Anterior cingulate cortex (tissue), 58 donors: ENCODE data around the gene GPX7.

Source experiments
- DNase-seq, 58 donors: peaks; one replicate each; lab custom pipeline; 2025; lab: John Stamatoyannopoulos, UW

The GPX7 gene

GRCh38 chr1:52585474-52585873 lies 16.7 kb upstream of the GPX7 start:
- DNase-seq, result no peak

GRCh38 chr1:52588027-52588426 lies 14.1 kb upstream of the GPX7 start:
- no peak for DNase-seq

- peak in 1 of 58 donors; percentile 2 for DNase-seq
Measured at GRCh38 chr1:52588535-52588934, 13.6 kb upstream of the GPX7 start.

GRCh38 chr1:52590266-52590665 lies 11.9 kb upstream of the GPX7 start:
- DNase-seq, result no peak

GRCh38 chr1:52592637-52593323 lies 9.4 kb upstream of the GPX7 start:
- DNase-seq, result no peak

GRCh38 chr1:52593495-52593894 lies 8.7 kb upstream of the GPX7 start:
- DNase-seq, result no peak

- DNase-seq, result no peak
Measured at GRCh38 chr1:52595061-52595460, 7.1 kb upstream of the GPX7 start.

GRCh38 chr1:52597912-52598311 lies 4.3 kb upstream of the GPX7 start:
- no peak for DNase-seq

GRCh38 chr1:52598729-52599128 lies 3.4 kb upstream of the GPX7 start:
- no peak for DNase-seq

- DNase-seq, result no peak
Measured at GRCh38 chr1:52599236-52599635, 2.9 kb upstream of the GPX7 start.

GRCh38 chr1:52600533-52601179 lies 1.5 kb upstream of the GPX7 start:
- DNase-seq, result no peak

- no peak for DNase-seq
Measured at GRCh38 chr1:52601519-52601918, 652 bp upstream of the GPX7 start.

GRCh38 chr1:52602856-52603600 lies 857 bp downstream of the GPX7 start:
- peak in 5 of 58 donors; percentile 1 to 31 (median 24) for DNase-seq

- no peak for DNase-seq
Measured at GRCh38 chr1:52603630-52604029, 1.5 kb downstream of the GPX7 start.

GRCh38 chr1:52604063-52604770 lies 2.0 kb downstream of the GPX7 start:
- DNase-seq, result no peak

- DNase-seq, result no peak
Measured at GRCh38 chr1:52613636-52614373, 11.6 kb downstream of the GPX7 start.

- DNase-seq, result no peak
Measured at GRCh38 chr1:52614671-52615070, 12.5 kb downstream of the GPX7 start.

- DNase-seq, result no peak
Measured at GRCh38 chr1:52615489-52616042, 13.4 kb downstream of the GPX7 start.

GRCh38 chr1:52621950-52622349 lies 19.8 kb downstream of the GPX7 start:
- no peak for DNase-seq

- no peak for DNase-seq
Measured at GRCh38 chr1:52623812-52624211, 21.6 kb downstream of the GPX7 start.
